Measurements from ENCODE around the gene OPTN. TPM values are rescaled to one million over a fixed set of nuclear protein-coding genes. Genes with fewer than 3 reads are reported as not detected.
"Not testable (repeated sequence)": the region's sequence is repeated elsewhere in the genome, so short reads cannot be mapped to it uniquely, and the experiment has no call there.

The OPTN gene
- total and polyA plus RNA-seq, 5 experiments from 2014 or later = 25.8 to 52.1 (median 35.1) TPM

DNA sequence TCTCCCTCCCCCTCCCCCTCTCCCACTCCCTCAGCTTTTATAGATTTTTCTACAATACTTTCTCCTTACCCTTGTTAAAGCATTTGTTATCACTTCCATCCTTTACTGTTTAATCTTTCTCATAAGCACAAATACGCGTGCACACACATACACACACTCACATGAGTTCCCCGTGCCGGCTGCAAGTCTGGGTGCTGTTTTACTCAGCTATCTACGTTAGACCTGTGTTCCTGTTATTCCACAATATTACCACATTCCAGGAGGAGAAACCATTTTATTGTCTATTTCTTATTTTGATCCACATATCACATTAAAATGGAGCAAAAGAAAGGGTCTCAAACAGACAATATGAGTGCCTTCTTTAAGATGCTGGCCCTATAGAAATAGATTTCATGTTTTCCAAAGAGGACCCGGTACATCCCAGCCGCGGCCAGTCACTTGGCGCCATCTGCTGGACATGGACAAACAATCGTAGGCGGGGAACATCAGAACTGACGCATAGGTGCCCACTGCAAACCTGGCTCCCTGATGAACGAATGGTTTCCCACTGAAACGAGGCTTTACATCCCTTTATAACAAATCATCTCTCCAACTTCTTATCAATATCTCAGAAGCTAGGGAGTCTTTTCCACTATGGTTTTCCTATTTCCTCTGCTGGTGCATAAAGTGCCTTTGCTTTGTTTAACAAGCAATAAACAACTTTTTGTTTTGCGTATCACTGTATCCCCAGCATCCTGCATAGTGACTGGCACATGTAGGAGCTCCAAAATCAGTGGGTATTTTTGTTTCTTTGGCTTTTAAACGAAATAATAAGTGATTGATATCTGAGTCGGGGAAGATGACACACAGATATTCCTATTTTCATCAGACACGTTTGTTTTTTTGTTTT lies 25.2 kb upstream of the OPTN start:
- no peak overlapping the region for H3K4me3 Mint-ChIP-seq
- peak in 8 of 10 donors; percentile 4 to 35 (median 14) for DNase-seq
- peaks cover 0 to 21% (median 4%) of the 10 kb centered on the region in 3 donors for H3K36me3 Mint-ChIP-seq
- H3K27me3 Mint-ChIP-seq = peaks cover 8 to 30% (median 19%) of the 10 kb centered on the region in 5 donors
- ATAC-seq = peak; percentile 32 to 50
- H3K9me3 Mint-ChIP-seq = peaks cover 0 to 23% (median 7%) of the 10 kb centered on the region in 9 donors
- H3K27ac Mint-ChIP-seq = no peak overlapping the region
- POLR2A ChIA-PET = no interaction called here
- peaks cover 0 to 1% (median 0%) of the 10 kb centered on the region in 4 donors for H3K4me1 Mint-ChIP-seq

DNA sequence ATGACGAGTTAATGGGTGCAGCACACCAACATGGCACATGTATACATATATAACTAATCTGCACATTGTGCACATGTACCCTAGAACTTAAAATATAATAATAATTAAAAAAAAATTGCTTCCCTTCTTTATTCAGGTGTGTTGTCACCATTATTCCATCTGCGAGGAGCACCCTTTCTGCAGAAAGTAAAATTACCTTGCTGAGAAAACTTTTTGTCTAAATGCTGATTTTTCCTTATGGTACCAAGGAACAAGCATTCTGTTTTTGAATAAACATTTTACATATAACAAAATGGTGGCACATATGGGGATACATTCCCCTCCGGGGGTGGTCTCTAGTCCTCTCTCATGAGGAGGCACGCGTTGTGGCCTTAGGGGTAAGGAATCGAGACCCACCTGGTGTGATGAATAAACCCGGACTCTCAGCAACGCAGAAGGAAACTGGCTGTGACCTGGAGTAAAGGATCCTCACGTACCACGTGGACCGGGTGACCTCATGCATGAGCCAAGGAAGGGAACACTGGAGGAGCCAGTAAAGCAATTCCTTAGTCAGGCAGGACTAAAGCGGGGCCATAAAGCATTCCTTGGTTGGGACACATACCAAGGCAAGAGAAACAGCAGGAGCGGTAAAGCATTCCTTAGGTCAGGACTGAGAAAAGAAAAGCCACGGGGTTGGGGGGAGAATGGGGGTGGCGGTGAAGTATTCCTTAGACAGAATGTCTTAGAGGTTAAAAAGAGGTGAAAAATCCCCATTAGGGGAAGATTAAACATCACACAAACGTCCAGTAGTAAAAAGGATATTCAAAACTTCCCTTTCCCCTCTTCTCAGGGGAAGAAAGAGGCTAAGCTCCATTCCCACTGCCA lies 20.8 kb upstream of the OPTN start:
- no peak overlapping the region for H3K27ac Mint-ChIP-seq
- H3K36me3 Mint-ChIP-seq = peaks cover 4 to 34% (median 12%) of the 10 kb centered on the region in 3 donors
- peaks cover 4 to 63% (median 42%) of the 10 kb centered on the region in 9 donors for H3K9me3 Mint-ChIP-seq
- POLR2A ChIA-PET = no interaction called here
- DNase-seq (no peak), ATAC-seq (no peak)
- peaks cover 0 to 1% (median 0%) of the 10 kb centered on the region in 4 donors for H3K4me1 Mint-ChIP-seq
- H3K27me3 Mint-ChIP-seq = peaks cover 8 to 30% (median 18%) of the 10 kb centered on the region in 5 donors
- H3K4me3 Mint-ChIP-seq = no peak overlapping the region

DNA sequence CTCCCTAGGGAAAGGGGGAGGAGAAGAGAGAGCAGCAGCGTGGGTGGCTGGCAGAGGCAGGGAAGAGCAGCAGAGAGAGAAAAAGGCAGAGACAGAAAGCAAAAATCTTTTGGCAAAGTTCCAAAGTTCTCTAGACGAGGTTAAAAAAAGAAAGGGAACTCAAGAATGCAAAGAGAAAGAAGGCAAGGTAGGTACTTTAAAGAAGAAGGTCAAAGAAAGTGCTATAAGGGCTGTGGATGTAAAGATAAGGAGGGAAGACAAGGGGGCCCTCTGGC lies 20.2 kb upstream of the OPTN start:
- Mint-ChIP-seq H3K4me1 (peaks cover 0 to 1% (median 0%) of the 10 kb centered on the region in 4 donors), H3K36me3 (peaks cover 4 to 38% (median 12%) of the 10 kb centered on the region in 3 donors), H3K4me3 (no peak overlapping the region), H3K27me3 (peaks cover 8 to 24% (median 17%) of the 10 kb centered on the region in 5 donors), H3K27ac (no peak overlapping the region), H3K9me3 (peaks cover 6 to 68% (median 47%) of the 10 kb centered on the region in 9 donors)
- POLR2A ChIA-PET = no interaction called here
- ATAC-seq = no peak
- no peak for DNase-seq

DNA sequence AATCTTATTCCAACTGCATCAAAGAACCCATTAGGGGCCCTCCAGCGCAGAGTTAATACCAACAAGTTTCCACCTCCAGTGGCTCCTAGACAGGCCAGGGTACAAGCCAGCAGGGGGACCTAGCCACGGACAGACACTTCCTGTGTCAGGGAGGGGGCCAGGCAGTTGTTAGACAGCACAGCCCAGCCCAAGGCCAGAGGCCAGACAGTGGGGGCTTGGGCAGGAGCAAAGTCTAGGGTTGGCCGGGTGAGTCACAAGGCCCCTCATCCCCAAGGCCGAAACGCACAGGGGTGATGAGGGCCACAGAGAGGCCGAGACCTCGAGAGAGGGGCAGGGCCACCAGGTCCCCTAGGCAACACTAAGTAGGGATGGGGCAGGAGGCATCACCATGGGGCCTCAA lies 19.3 kb upstream of the OPTN start:
- H3K9me3 Mint-ChIP-seq = peaks cover 6 to 76% (median 47%) of the 10 kb centered on the region in 9 donors
- H3K27ac Mint-ChIP-seq = no peak overlapping the region
- H3K4me3 Mint-ChIP-seq = no peak overlapping the region
- ATAC-seq = no peak
- POLR2A ChIA-PET = no interaction called here
- no peak for DNase-seq
- no peaks in the 10 kb centered on the region for H3K4me1 Mint-ChIP-seq
- peaks cover 2 to 15% (median 11%) of the 10 kb centered on the region in 5 donors for H3K27me3 Mint-ChIP-seq
- H3K36me3 Mint-ChIP-seq = peaks cover 4 to 45% (median 19%) of the 10 kb centered on the region in 3 donors

DNA sequence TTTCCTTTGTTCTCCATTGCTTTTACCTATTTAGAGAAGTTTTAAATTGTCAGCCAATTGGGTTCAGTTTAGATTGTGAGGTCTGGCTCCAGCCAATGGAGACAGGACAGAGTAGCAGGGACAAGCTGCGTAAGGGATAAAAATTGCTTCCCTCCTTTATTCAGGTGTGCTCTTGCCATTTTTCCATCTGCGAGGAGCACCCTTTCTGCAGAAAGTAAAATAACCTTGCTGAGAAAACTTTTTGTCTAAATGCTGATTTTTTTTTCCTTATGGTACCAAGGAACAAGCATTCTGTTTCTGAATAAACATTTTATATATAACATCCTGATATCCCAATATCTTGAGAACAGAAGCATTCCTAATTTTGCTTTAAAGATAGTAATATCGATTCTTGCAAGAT lies 16.3 kb upstream of the OPTN start:
- H3K27ac Mint-ChIP-seq, H3K4me1 Mint-ChIP-seq, POLR2A ChIA-PET, H3K4me3 Mint-ChIP-seq, ATAC-seq, H3K27me3 Mint-ChIP-seq, DNase-seq: not testable (repeated sequence)
- Mint-ChIP-seq H3K9me3 (peaks cover 6 to 65% (median 41%) of the 10 kb centered on the region in 9 donors), H3K36me3 (peaks cover 4 to 39% (median 19%) of the 10 kb centered on the region in 3 donors)

DNA sequence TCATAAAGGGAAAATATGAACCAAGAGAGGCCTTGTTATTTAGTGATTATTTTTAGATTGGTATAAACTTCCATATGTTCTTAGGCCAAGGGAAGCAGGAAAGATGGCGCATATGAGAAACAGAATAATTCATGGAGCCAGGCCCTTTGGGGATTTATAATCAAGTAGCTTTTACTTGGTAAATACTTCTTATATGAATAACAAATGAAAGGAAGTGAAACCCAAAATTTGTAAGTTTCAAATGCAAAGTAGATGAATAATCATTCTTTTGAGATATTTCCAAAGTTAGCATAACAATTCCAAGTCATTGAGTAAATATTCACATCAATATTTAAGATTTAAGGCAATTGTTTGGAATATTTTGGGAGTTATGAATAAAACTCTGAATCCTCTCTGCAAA lies 13.9 kb upstream of the OPTN start:
- DNase-seq = no peak
- H3K27ac Mint-ChIP-seq = no peak overlapping the region
- no peak overlapping the region for H3K4me3 Mint-ChIP-seq
- POLR2A ChIA-PET = no interaction called here
- no peaks in the 10 kb centered on the region for H3K4me1 Mint-ChIP-seq
- peaks cover 6 to 43% (median 23%) of the 10 kb centered on the region in 9 donors for H3K9me3 Mint-ChIP-seq
- H3K27me3 Mint-ChIP-seq = peaks cover 0 to 9% (median 3%) of the 10 kb centered on the region in 5 donors
- ATAC-seq = no peak
- peaks cover 2 to 31% (median 13%) of the 10 kb centered on the region in 3 donors for H3K36me3 Mint-ChIP-seq

DNA sequence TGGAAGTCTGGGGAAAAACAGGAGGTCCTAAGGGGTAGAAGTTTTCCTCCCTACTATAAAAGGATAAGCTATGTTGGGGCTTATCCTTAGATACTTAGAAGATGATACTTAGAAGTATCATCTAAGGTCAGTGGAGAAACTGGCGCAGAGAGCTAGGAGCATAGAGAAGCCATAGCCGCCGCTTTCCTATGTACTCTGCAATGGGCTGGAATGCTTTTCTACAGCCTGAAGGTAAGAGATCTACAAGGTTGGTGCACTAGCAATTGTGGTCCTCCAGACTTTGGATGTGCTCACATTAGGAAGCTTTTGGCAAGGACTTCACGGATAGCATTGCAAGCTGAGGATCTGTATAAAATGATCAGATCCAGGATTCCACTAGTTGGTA lies 12.4 kb upstream of the OPTN start:
- H3K4me1 Mint-ChIP-seq = no peaks in the 10 kb centered on the region
- H3K27me3 Mint-ChIP-seq = peaks cover 0 to 9% (median 3%) of the 10 kb centered on the region in 5 donors
- ATAC-seq = no peak

DNA sequence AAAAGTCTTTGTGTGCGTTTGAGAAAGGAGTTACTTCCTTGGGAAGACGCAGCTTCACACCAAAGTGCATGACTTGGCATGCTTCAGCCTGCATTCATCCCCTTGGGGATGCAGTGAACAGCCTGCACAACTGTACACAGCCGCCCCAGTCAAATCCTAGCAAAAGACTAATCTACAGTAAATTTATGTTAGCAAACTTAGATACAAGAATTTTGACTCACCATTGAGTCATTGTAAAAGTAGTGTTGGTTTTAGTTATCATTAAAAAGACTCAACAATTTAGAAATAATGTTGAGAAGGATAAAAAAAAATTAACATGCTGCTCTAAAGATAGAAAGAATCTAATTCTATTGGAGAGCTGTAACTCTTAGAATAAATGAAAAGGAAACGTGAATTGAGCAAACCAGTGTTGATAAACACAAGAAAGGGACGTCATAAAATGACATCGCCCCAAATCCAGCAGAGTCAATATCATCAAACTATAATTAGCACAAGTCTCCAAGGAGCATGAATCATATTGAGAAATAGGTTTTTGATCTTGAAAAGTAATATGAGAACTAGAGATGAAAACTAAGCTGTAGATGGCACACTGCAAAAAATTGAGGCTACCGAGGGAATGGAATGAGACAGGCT lies 11.9 kb upstream of the OPTN start:
- Mint-ChIP-seq H3K9me3 (peaks cover 0 to 24% (median 15%) of the 10 kb centered on the region in 9 donors), H3K27me3 (peaks cover 0 to 9% (median 3%) of the 10 kb centered on the region in 5 donors), H3K4me1 (no peaks in the 10 kb centered on the region), H3K4me3 (no peak overlapping the region), H3K27ac (peak overlapping the region in 1 of 10 donors; percentile 31), H3K36me3 (peaks cover 0 to 29% (median 9%) of the 10 kb centered on the region in 3 donors)
- DNase-seq (no peak), ATAC-seq (no peak)
- POLR2A ChIA-PET = no interaction called here

More for the DNA sequence above, 12.4 kb upstream of the OPTN start:
- peaks cover 0 to 29% (median 9%) of the 10 kb centered on the region in 3 donors for H3K36me3 Mint-ChIP-seq
- no peak overlapping the region for H3K4me3 Mint-ChIP-seq
- H3K27ac Mint-ChIP-seq = peak overlapping the region in 1 of 10 donors; percentile 47
- no peak for DNase-seq
- POLR2A ChIA-PET = no interaction called here
- H3K9me3 Mint-ChIP-seq = peaks cover 0 to 28% (median 15%) of the 10 kb centered on the region in 9 donors

DNA sequence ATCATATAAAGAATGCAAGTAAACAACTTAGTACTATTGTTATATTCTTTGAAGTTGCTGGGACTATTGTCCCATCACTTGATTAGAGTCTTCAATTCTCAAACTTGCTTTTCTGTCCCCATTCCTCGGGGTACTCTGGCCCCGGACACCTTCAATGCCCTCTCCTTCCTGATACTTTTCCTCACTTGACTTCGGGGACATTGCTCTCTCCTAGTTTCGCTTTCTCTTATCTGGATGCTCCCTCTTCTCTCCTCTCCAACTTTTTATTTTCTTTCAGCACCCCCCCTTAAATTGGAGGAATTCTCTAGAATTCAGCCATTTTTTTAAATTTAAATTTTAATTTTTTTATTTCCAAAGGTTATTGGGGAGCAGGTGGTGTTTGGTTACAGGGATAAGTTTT lies 10.6 kb upstream of the OPTN start:
- Mint-ChIP-seq H3K4me3 (no peak overlapping the region), H3K27me3 (peaks cover 0 to 9% (median 3%) of the 10 kb centered on the region in 5 donors), H3K9me3 (peaks cover 0 to 18% (median 9%) of the 10 kb centered on the region in 9 donors), H3K27ac (peak overlapping the region in 1 of 10 donors; percentile 24), H3K36me3 (peaks cover 0 to 29% (median 9%) of the 10 kb centered on the region in 3 donors), H3K4me1 (no peaks in the 10 kb centered on the region)
- ATAC-seq (no peak), DNase-seq (no peak)
- POLR2A ChIA-PET = no interaction called here

DNA sequence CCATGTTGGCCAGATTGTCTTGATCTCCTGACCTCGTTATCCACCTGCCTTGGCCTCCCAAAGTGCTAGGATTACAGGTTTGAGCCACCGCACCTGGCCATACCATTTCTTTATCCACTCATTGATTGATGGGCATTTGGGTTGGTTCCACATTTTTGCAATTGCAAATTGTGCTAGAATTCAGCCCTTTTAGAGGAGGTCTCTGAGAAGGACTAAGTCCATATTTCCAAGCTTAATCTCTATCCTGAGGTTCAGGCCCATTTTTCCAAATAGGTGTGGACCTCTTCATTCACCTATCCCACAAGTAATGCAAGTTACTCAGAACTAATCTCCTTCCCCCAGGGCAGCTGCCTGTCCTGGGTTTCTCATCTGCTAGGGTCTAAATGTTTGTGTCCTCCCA lies 9.7 kb upstream of the OPTN start:
- peaks cover 0 to 9% (median 3%) of the 10 kb centered on the region in 5 donors for H3K27me3 Mint-ChIP-seq
- DNase-seq (no peak), ATAC-seq (no peak)
- POLR2A ChIA-PET = interaction anchor here (0.6 kb wide), 1 partner anchor 1429 kb away, joined by 3 read pairs; no protein-coding TSS in a partner anchor
- peaks cover 0 to 9% (median 3%) of the 10 kb centered on the region in 9 donors for H3K9me3 Mint-ChIP-seq
- peaks cover 0 to 20% (median 4%) of the 10 kb centered on the region in 3 donors for H3K36me3 Mint-ChIP-seq
- H3K27ac Mint-ChIP-seq = no peak overlapping the region
- H3K4me1 Mint-ChIP-seq = no peaks in the 10 kb centered on the region
- no peak overlapping the region for H3K4me3 Mint-ChIP-seq

DNA sequence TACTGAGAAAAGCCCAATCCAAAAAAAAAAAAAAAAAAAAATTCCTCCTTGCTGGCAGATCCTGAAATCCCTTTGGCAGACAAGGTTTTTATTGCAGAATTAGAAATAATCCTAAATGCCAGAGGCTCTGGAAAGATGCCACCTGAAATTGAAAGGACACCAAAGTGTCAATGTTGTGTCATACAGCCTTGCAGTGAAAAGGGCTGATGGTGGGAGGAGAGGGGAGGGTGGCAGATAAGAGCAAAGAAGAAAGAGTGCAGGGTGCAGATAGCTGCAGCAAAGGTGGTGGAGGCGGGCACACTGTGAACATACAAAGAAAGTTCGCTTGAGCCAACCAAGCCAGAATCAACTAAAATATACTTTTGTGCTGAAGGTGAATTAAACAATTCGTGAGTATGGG lies 8.2 kb upstream of the OPTN start:
- ATAC-seq (no peak), DNase-seq (no peak)
- Mint-ChIP-seq H3K27ac (no peak overlapping the region), H3K36me3 (peaks cover 0 to 19% (median 3%) of the 10 kb centered on the region in 3 donors), H3K4me3 (no peak overlapping the region), H3K27me3 (peaks cover 0 to 9% (median 3%) of the 10 kb centered on the region in 5 donors), H3K4me1 (peaks cover under 1 to 2% (median under 1%) of the 10 kb centered on the region in 4 donors), H3K9me3 (peaks cover 0 to 8% (median 0%) of the 10 kb centered on the region in 9 donors)
- POLR2A ChIA-PET = no interaction called here

All from naive thymus-derived CD8-positive, alpha-beta T cell (primary cell).